GM10266 (cell line): Measurements from ENCODE around the gene DNAJC16.

Experiments
- DNase-seq: peaks from one replicate; pipeline ENCODE4 v3.0.0; 2012; ENCODE audit errors: extremely low spot score
- CTCF ChIP-seq: IDR thresholded peaks from 2 replicates; pipeline ENCODE4 v1.5.1; 2012; ENCODE audit warnings: mild to moderate bottlenecking, low read depth; ENCODE audit not compliant: control insufficient read depth, insufficient read depth; ENCODE audit errors: missing control alignments

The DNAJC16 gene

GRCh38 chr1:15618655-15619525 lies 92.2 kb downstream of the DNAJC16 start:
- no peak for TF ChIP-seq CTCF
- DNase-seq: no peak

- no peak for TF ChIP-seq CTCF
- no peak for DNase-seq
These were observed 93.5 kb downstream of the DNAJC16 start for GRCh38 chr1:15620155-15620545.

GRCh38 chr1:15620902-15621682 lies 94.4 kb downstream of the DNAJC16 start:
- no peak for TF ChIP-seq CTCF
- no peak for DNase-seq

- no peak for DNase-seq
- no peak for TF ChIP-seq CTCF
These were observed 95.3 kb downstream of the DNAJC16 start for GRCh38 chr1:15621975-15622374.

- no peak for TF ChIP-seq CTCF
- DNase-seq: no peak
These were observed 96.2 kb downstream of the DNAJC16 start for GRCh38 chr1:15622712-15623373.

GRCh38 chr1:15623435-15623834 lies 96.8 kb downstream of the DNAJC16 start:
- no peak for DNase-seq
- no peak for TF ChIP-seq CTCF
